Measurements from ENCODE around the gene ZNF286A.
"Not testable (repeated sequence)": the region's sequence is repeated elsewhere in the genome, so short reads cannot be mapped to it uniquely, and the experiment has no call there.

DNA sequence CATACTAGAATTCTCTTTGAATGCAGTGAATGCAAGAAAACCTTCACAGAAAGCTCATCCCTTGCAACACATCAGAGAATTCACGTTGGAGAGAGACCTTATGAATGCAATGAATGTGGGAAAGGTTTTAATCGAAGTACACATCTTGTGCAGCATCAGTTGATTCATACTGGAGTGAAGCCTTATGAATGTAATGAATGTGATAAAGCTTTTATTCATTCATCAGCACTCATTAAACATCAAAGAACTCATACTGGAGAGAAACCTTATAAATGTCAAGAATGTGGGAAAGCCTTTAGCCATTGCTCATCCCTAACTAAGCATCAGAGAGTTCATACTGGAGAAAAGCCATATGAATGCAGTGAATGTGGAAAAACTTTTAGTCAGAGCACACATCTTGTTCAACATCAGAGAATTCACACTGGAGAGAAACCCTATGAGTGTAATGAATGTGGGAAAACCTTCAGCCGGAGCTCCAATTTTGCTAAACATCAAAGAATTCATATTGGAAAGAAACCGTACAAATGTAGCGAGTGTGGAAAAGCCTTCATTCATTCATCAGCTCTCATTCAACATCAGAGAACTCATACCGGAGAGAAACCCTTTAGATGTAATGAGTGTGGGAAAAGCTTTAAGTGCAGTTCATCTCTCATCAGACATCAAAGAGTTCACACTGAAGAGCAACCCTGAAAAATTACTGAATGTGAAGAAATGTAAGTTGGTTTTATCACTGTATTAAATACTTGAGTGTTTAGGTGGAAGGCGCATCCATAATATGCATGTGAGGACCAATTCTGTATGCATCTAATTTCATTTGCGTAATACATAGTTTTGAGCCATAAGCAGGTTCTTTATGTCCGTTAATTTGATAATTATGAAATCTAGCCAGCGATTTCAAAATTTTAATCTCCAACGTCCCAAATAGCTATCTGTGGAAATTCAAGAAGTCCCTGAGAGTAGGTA lies 17.3 kb downstream of the ZNF286A start:
- not testable (repeated sequence) for TF ChIP-seq CTCF (IDR thresholded peaks at IDR 0.05 in 8 of 11, conservative IDR thresholded peaks at IDR 0.05 in 3 of 11); POLR2A (IDR thresholded peaks at IDR 0.05); POLR2AphosphoS5 (IDR thresholded peaks at IDR 0.05)

All from spleen (tissue), 7 donors.